CD4-positive, alpha-beta T cell (primary cell): Measurements from ENCODE around the gene GOLPH3. TPM values are rescaled to one million over a fixed set of nuclear protein-coding genes. Genes with fewer than 3 reads are reported as not detected.

Experiments used
- ATAC-seq: fragments of 200-7000 bp; cut with Tn5 transposase; one replicate; pipeline ENCODE4 v1.10.0; 2022; ENCODE audit warnings: mild to moderate bottlenecking; ENCODE audit not compliant: poor library complexity
- CTCF ChIA-PET: fragments of 350-600 bp; sonication (Branson Sonifier 250); formaldehyde crosslinking; loops from one replicate; lab custom pipeline; 2021; ENCODE audit warnings: antibody characterized with exemption, inconsistent platforms; lab: Charles Lee
- POLR2A ChIA-PET: fragments of 350-600 bp; sonication (Branson Sonifier 250); formaldehyde crosslinking; loops from one replicate; lab custom pipeline; 2021; ENCODE audit warnings: antibody characterized with exemption, inconsistent platforms; lab: Charles Lee
- DNase-seq, 14 experiments: peaks; one replicate each; pipeline ENCODE4 v3.0.0-alpha.2; 2013 to 2020; ENCODE audit warnings: mixed read lengths in 2 of 14
- H3K27ac ChIP-seq, 2 donors: one replicate each; pipeline versions ENCODE4 v1.5.1 to v1.7.0; 2013; ENCODE audit warnings: low read length in 2 of 2, low read depth in 1 of 2, mild to moderate bottlenecking in 1 of 2
- H3K27me3 ChIP-seq, 2 experiments: 1 replicate in 1 of 2; 2 replicates in 1 of 2; pipeline versions ENCODE4 v1.6.1 to v1.7.0; 2013; ENCODE audit warnings: low read length in 2 of 2, control low read depth in 1 of 2, mild to moderate bottlenecking in 1 of 2, moderate library complexity in 1 of 2; ENCODE audit not compliant: insufficient read depth in 2 of 2, control insufficient read depth in 1 of 2
- H3K36me3 ChIP-seq: one replicate; pipeline ENCODE4 v1.6.1; 2013; ENCODE audit warnings: low read length, control low read depth; ENCODE audit not compliant: insufficient read depth
- H3K4me1 ChIP-seq: one replicate; pipeline ENCODE4 v1.6.1; 2013; ENCODE audit warnings: low read length, control low read depth; ENCODE audit not compliant: insufficient read depth
- H3K4me3 ChIP-seq: one replicate; pipeline ENCODE4 v1.5.1; 2013; ENCODE audit warnings: mild to moderate bottlenecking, low read length, moderate library complexity
- H3K9me3 ChIP-seq, 2 experiments: 1 replicate in 1 of 2; 2 replicates in 1 of 2; pipeline versions ENCODE4 v1.6.1 to v1.7.0; 2013; ENCODE audit warnings: low read length in 2 of 2, mild to moderate bottlenecking in 2 of 2, control low read depth in 1 of 2, moderate library complexity in 1 of 2; ENCODE audit not compliant: control insufficient read depth in 1 of 2, insufficient read depth in 1 of 2
- H3K27ac Mint-ChIP-seq: one replicate; pipeline ENCODE4 v1.8.0; 2020; ENCODE audit warnings: mixed read lengths
- H3K27me3 Mint-ChIP-seq: one replicate; pipeline ENCODE4 v1.8.0; 2021; ENCODE audit warnings: mixed read lengths
- H3K36me3 Mint-ChIP-seq: one replicate; pipeline ENCODE4 v1.8.0; 2021; ENCODE audit warnings: low read depth, mixed read lengths
- H3K4me1 Mint-ChIP-seq: one replicate; pipeline ENCODE4 v1.8.0; 2021; ENCODE audit warnings: low read depth, mixed read lengths
- H3K4me3 Mint-ChIP-seq: one replicate; pipeline ENCODE4 v1.8.0; 2020; ENCODE audit warnings: mild to moderate bottlenecking, mixed read lengths
- H3K9me3 Mint-ChIP-seq: one replicate; pipeline ENCODE4 v1.8.0; 2020; ENCODE audit warnings: mixed read lengths
- CTCF ChIP-seq: fragments of 200-600 bp; IDR thresholded peaks from one replicate; pipeline ENCODE4 v1.8.0; 2022; ENCODE audit warnings: antibody characterized with exemption, mild to moderate bottlenecking
- intact Hi-C, 2 experiments: fragments of 100-400 bp; cut with DNase I in 1 of 2; cut with micrococcal nuclease in 1 of 2; formaldehyde crosslinking; loops; one replicate each; pipeline versions ENCODE4 v1.15.1 to v1.9.0; 2023 to 2025; cut with DNase I, micrococcal nuclease
- total RNA-seq, 174 experiments: library from RNA in 2 of 174; stranded (reverse) in 2 of 174; gene quantifications; one replicate each; pipeline ENCODE4 v1.2.3 and lab custom pipeline; 2021 to 2026

The GOLPH3 gene
- total RNA-seq, 2 experiments from 2014 or later: 52.0 to 55.4 TPM

DNA sequence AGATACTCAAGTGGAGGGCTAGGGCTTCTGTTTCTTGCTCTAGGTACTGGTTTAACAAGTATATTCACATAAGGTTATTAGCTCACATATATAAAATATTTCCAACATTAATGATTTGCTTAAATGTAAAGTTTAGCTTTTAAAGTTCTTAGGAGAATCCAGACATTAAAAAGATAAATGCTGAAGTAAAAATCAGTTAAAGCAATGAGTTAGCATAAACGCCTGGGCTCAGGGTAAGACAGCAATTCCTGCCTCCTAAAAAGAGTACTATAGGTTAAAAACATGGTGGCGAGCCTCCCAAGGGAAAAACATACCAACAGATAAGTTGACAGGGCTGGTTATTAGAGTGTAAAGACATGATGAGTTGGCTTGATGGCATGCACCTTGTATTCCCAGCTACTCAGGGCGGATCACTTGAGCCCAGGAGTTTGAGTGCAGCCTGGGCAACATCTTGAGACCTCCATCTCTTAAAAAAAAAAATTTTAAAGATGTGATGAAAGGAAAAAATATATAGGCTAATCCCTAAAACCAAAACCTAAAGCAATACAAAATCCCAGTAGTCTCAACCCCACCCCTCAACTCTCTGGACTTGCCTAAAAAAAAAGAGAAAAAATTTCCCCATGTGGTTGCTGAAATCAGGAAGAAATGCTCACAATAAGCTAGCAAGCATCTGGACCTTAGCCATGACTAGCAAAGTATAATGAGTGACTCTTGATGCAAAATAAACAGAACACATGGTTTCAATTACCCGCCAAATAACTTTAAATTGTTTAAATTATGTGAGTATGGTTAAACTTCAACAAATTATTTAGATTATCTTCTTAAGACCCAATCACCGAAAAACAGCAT is 3.6 kb downstream of the GOLPH3 start:
- no peak for ATAC-seq
- peaks cover 72% of the 10 kb centered on the region for H3K36me3 Mint-ChIP-seq

GRCh38 chr5:32168460-32169033 is 5.6 kb downstream of the GOLPH3 start:
- Mint-ChIP-seq H3K27ac (no peak overlapping the region), H3K4me1 (peaks cover 74% of the 10 kb centered on the region), H3K36me3 (peaks cover 80% of the 10 kb centered on the region), H3K4me3 (peak overlapping the region; percentile 42), H3K27me3 (no peaks in the 10 kb centered on the region), H3K9me3 (no peaks in the 10 kb centered on the region)
- ChIA-PET CTCF (no interaction called here), POLR2A (no interaction called here)
- peaks cover 24% of the 10 kb centered on the region for H3K4me1 ChIP-seq
- H3K36me3 ChIP-seq: peaks cover 24% of the 10 kb centered on the region
- DNase-seq: no peak
- no peak for TF ChIP-seq CTCF
- no peak overlapping the region for H3K27ac ChIP-seq
- no peak overlapping the region for H3K4me3 ChIP-seq
- no peaks in the 10 kb centered on the region for H3K27me3 ChIP-seq
- ATAC-seq: no peak
- H3K9me3 ChIP-seq: no peaks in the 10 kb centered on the region
- intact Hi-C loops: no loop called here

More for the DNA sequence above, 3.6 kb downstream of the GOLPH3 start:
- peaks cover 64% of the 10 kb centered on the region for H3K4me1 Mint-ChIP-seq
- Histone ChIP-seq H3K36me3 (peaks cover 24% of the 10 kb centered on the region), H3K4me1 (peaks cover 18% of the 10 kb centered on the region), H3K4me3 (no peak overlapping the region), H3K27ac (no peak overlapping the region), H3K27me3 (no peaks in the 10 kb centered on the region), H3K9me3 (no peaks in the 10 kb centered on the region)
- H3K27me3 Mint-ChIP-seq: no peaks in the 10 kb centered on the region
- no peak for DNase-seq
- peak overlapping the region; percentile 58 for H3K27ac Mint-ChIP-seq
- ChIA-PET POLR2A (interaction anchor here (0.6 to 1.3 kb wide), 2 partner anchors 24 to 31 kb away, joined by 3 to 4 read pairs; no protein-coding TSS in a partner anchor), CTCF (no interaction called here)
- H3K4me3 Mint-ChIP-seq: peak overlapping the region; percentile 71
- intact Hi-C loops: loop anchor here (5.0 to 10.0 kb wide), 7 partner anchors 33 to 1837 kb away; partner anchors contain the start of genes SUB1 (in 2 of the 2), AMACR (in 1 of the 2), C5orf22 (in 1 of the 2) and DROSHA (in 1 of the 2)
- no peaks in the 10 kb centered on the region for H3K9me3 Mint-ChIP-seq
- no peak for TF ChIP-seq CTCF

- Histone ChIP-seq H3K4me1 (peaks cover 25% of the 10 kb centered on the region), H3K27me3 (no peaks in the 10 kb centered on the region), H3K4me3 (no peak overlapping the region), H3K36me3 (peaks cover 20% of the 10 kb centered on the region), H3K9me3 (no peaks in the 10 kb centered on the region), H3K27ac (no peak overlapping the region)
- ATAC-seq: no peak
- no peak for TF ChIP-seq CTCF
- Mint-ChIP-seq H3K4me1 (peaks cover 55% of the 10 kb centered on the region), H3K27me3 (no peaks in the 10 kb centered on the region), H3K36me3 (peaks cover 58% of the 10 kb centered on the region), H3K9me3 (no peaks in the 10 kb centered on the region), H3K27ac (no peak overlapping the region), H3K4me3 (no peak overlapping the region)
- intact Hi-C loops: no loop called here
- POLR2A ChIA-PET: no interaction called here
- CTCF ChIA-PET: interaction anchor here (1.5 kb wide), 1 partner anchor 8 kb away, joined by 4 read pairs; the partner anchor contains the start of gene GOLPH3
- no peak for DNase-seq
Measured at GRCh38 chr5:32165597-32165996, 8.5 kb downstream of the GOLPH3 start.
